GM19035 (cell line): ENCODE measurements around the gene BRAT1.
A peak's percentile ranks its signal among the peaks of the same experiment; 100 is the strongest.

ENCODE experiments used
- ATAC-seq: cut with Tn5 transposase; IDR thresholded peaks from one replicate; pipeline ENCODE4 v1.9.1; 2021; ENCODE audit not compliant: unreplicated experiment

Gene BRAT1

GRCh38 chr7:2525658-2526630 lies 29.4 kb downstream of the BRAT1 start:
- ATAC-seq = no peak

GRCh38 chr7:2524808-2525657 lies 30.3 kb downstream of the BRAT1 start:
- no peak for ATAC-seq

- no peak for ATAC-seq
These were observed 31.1 kb downstream of the BRAT1 start for GRCh38 chr7:2523941-2524807.

GRCh38 chr7:2523461-2523936 lies 31.8 kb downstream of the BRAT1 start:
- ATAC-seq = no peak

GRCh38 chr7:2522780-2523433 lies 32.4 kb downstream of the BRAT1 start:
- ATAC-seq = no peak

GRCh38 chr7:2521952-2522591 lies 33.3 kb downstream of the BRAT1 start:
- ATAC-seq = no peak

GRCh38 chr7:2521341-2521745 lies 34.0 kb downstream of the BRAT1 start:
- ATAC-seq = no peak

GRCh38 chr7:2520761-2521290 lies 34.5 kb downstream of the BRAT1 start:
- ATAC-seq = no peak

- no peak for ATAC-seq
These were observed 35.1 kb downstream of the BRAT1 start for GRCh38 chr7:2520131-2520760.

GRCh38 chr7:2519119-2519930 lies 36.0 kb downstream of the BRAT1 start, which contains the start of gene LFNG:
Gene LFNG (plus strand): TSS chr7:2519774. CDS start chr7:2519862, 88 bp downstream.
- ATAC-seq = peak; percentile 82

- no peak for ATAC-seq
These were observed 36.6 kb downstream of the BRAT1 start for GRCh38 chr7:2518737-2519118.

- ATAC-seq = no peak
These were observed 37.4 kb downstream of the BRAT1 start for GRCh38 chr7:2517678-2518507.

GRCh38 chr7:2517026-2517425 lies 38.3 kb downstream of the BRAT1 start:
- ATAC-seq = no peak

- ATAC-seq = no peak
These were observed 39.1 kb downstream of the BRAT1 start for GRCh38 chr7:2516194-2516555.

- ATAC-seq = no peak
These were observed 39.7 kb downstream of the BRAT1 start for GRCh38 chr7:2515424-2516193.
